ENCODE data around the gene BSN.

BSN gene

GRCh38 chr3:49665822-49666519 lies 111.7 kb downstream of the BSN start:
- Histone ChIP-seq H3K27me3 (ENCODE audit: insufficient read depth, low read depth) (no peaks in the 10 kb centered on the region), H3K27ac (no peak overlapping the region), H3K9ac (no peak overlapping the region), H3K4me2 (no peak overlapping the region), H3K4me3 (IDR thresholded peaks at IDR 0.05; ENCODE audit: insufficient read depth, low read depth, low read length) (no peak overlapping the region), H3K4me1 (ENCODE audit: low read depth, poor library complexity, severe bottlenecking) (no peaks in the 10 kb centered on the region), H2AFZ (ENCODE audit: low read depth) (no peak overlapping the region), H3K36me3 (ENCODE audit: insufficient read depth) (no peaks in the 10 kb centered on the region), H3K79me2 (ENCODE audit: insufficient read depth, low read depth) (no peaks in the 10 kb centered on the region), H4K20me1 (ENCODE audit: insufficient read depth) (no peaks in the 10 kb centered on the region)
- no peak for TF ChIP-seq CTCF (conservative IDR thresholded peaks at IDR 0.05; ENCODE audit: low read depth, low read length)

GRCh38 chr3:49666592-49666991 lies 112.3 kb downstream of the BSN start:
- H3K27ac ChIP-seq, result no peak overlapping the region
- H2AFZ ChIP-seq (ENCODE audit: low read depth), result no peak overlapping the region
- H3K9ac ChIP-seq, result no peak overlapping the region
- no peaks in the 10 kb centered on the region for H4K20me1 ChIP-seq (ENCODE audit: insufficient read depth)
- H3K36me3 ChIP-seq (ENCODE audit: insufficient read depth), result no peaks in the 10 kb centered on the region
- no peak overlapping the region for H3K4me2 ChIP-seq
- no peaks in the 10 kb centered on the region for H3K4me1 ChIP-seq (ENCODE audit: low read depth, poor library complexity, severe bottlenecking)
- H3K4me3 ChIP-seq (IDR thresholded peaks at IDR 0.05; ENCODE audit: insufficient read depth, low read depth, low read length), result no peak overlapping the region
- TF ChIP-seq CTCF (conservative IDR thresholded peaks at IDR 0.05; ENCODE audit: low read depth, low read length), result no peak
- H3K27me3 ChIP-seq (ENCODE audit: insufficient read depth, low read depth), result no peaks in the 10 kb centered on the region
- H3K79me2 ChIP-seq (ENCODE audit: insufficient read depth, low read depth), result no peaks in the 10 kb centered on the region

DNA sequence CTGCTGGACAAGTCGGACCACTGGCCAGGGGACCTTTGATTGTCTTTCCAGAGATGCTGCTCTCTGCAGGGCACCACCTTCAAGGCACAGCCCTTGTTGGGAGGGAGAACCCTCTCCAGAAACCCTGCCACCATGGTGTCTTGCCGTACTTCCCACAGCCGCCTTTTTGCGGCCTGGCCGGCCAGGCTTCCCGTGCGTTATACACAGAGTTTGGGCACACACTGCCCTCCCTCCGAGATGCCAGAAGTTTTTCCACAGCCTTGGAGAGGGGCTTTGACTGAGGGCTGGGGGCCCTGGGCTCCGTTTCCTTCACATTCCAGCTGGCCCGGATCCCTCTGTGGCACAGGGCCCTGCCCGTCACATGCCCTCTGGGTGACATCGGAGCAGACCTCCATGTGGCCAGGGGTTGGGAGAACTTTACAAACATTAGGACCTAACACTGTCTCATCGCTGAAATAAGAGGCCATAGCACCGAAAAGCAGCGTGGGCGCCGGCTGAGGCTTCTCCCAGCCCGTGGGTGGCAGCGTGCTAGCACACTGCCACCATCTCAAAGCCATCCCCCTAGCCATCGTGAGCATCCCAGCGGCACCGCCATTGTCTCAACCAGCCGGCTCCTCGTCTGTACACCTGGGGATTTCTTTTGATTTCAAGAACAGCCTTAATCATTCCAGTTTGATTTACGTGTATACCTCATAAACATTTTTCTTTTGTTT lies 113.6 kb downstream of the BSN start:
- no peak overlapping the region for H2AFZ ChIP-seq (ENCODE audit: low read depth)
- H3K4me2 ChIP-seq, result no peak overlapping the region
- no peak overlapping the region for H3K27ac ChIP-seq
- H3K4me3 ChIP-seq (IDR thresholded peaks at IDR 0.05; ENCODE audit: insufficient read depth, low read depth, low read length), result no peak overlapping the region
- H3K79me2 ChIP-seq (ENCODE audit: insufficient read depth, low read depth), result no peaks in the 10 kb centered on the region
- H4K20me1 ChIP-seq (ENCODE audit: insufficient read depth), result no peaks in the 10 kb centered on the region
- TF ChIP-seq CTCF (conservative IDR thresholded peaks at IDR 0.05; ENCODE audit: low read depth, low read length), result no peak
- H3K9ac ChIP-seq, result no peak overlapping the region
- H3K27me3 ChIP-seq (ENCODE audit: insufficient read depth, low read depth), result no peaks in the 10 kb centered on the region
- H3K36me3 ChIP-seq (ENCODE audit: insufficient read depth), result no peaks in the 10 kb centered on the region
- peaks cover 5% of the 10 kb centered on the region for H3K4me1 ChIP-seq (ENCODE audit: low read depth, poor library complexity, severe bottlenecking)

- no peaks in the 10 kb centered on the region for H3K79me2 ChIP-seq (ENCODE audit: insufficient read depth, low read depth)
- H3K9ac ChIP-seq, result no peak overlapping the region
- no peak overlapping the region for H3K4me2 ChIP-seq
- peaks cover 5% of the 10 kb centered on the region for H3K4me1 ChIP-seq (ENCODE audit: low read depth, poor library complexity, severe bottlenecking)
- H3K36me3 ChIP-seq (ENCODE audit: insufficient read depth), result no peaks in the 10 kb centered on the region
- H3K27me3 ChIP-seq (ENCODE audit: insufficient read depth, low read depth), result no peaks in the 10 kb centered on the region
- no peak for TF ChIP-seq CTCF (conservative IDR thresholded peaks at IDR 0.05; ENCODE audit: low read depth, low read length)
- H3K4me3 ChIP-seq (IDR thresholded peaks at IDR 0.05; ENCODE audit: insufficient read depth, low read depth, low read length), result no peak overlapping the region
- no peaks in the 10 kb centered on the region for H4K20me1 ChIP-seq (ENCODE audit: insufficient read depth)
- no peak overlapping the region for H2AFZ ChIP-seq (ENCODE audit: low read depth)
- no peak overlapping the region for H3K27ac ChIP-seq
Observed at GRCh38 chr3:49668414-49668797, 114.1 kb downstream of the BSN start.

All from KMS-11 (cell line).